Effector memory CD4-positive, alpha-beta T cell (primary cell): ENCODE measurements around the gene ARHGEF4.

Experiments
- DNase-seq, 3 donors: peaks; one replicate each; pipeline ENCODE4 v3.0.0-alpha.2; 2020
- H3K27ac ChIP-seq: 2 replicates; pipeline ENCODE4 v1.7.0; 2013; ENCODE audit warnings: mild to moderate bottlenecking, low read length, moderate library complexity; ENCODE audit not compliant: insufficient read depth, poor library complexity, severe bottlenecking
- H3K27me3 ChIP-seq: replicated peaks from 2 replicates; pipeline ENCODE4 v1.7.0; 2013; ENCODE audit warnings: mild to moderate bottlenecking, low read length; ENCODE audit not compliant: insufficient read depth, control insufficient read depth, poor library complexity, severe bottlenecking
- H3K36me3 ChIP-seq: 2 replicates; pipeline ENCODE4 v1.7.0; 2013; ENCODE audit warnings: mild to moderate bottlenecking, low read length, moderate library complexity; ENCODE audit not compliant: control insufficient read depth, insufficient read depth
- H3K4me1 ChIP-seq: 2 replicates; pipeline ENCODE4 v1.7.0; 2013; ENCODE audit warnings: low read length, mild to moderate bottlenecking; ENCODE audit not compliant: control insufficient read depth, insufficient read depth, poor library complexity, severe bottlenecking
- H3K4me3 ChIP-seq: 2 replicates; pipeline ENCODE4 v1.7.0; 2013; ENCODE audit warnings: low read length, low read depth, mild to moderate bottlenecking; ENCODE audit not compliant: insufficient read depth, poor library complexity, severe bottlenecking
- H3K9me3 ChIP-seq: 2 replicates; pipeline ENCODE4 v1.7.0; 2013; ENCODE audit warnings: mild to moderate bottlenecking, low read length, moderate library complexity; ENCODE audit not compliant: control insufficient read depth

ARHGEF4 gene

GRCh38 chr2:131027566-131028528 lies 191.1 kb downstream of the ARHGEF4 start:
- Histone ChIP-seq H3K4me3 (no peak overlapping the region), H3K4me1 (no peaks in the 10 kb centered on the region), H3K27ac (no peak overlapping the region), H3K36me3 (no peaks in the 10 kb centered on the region), H3K9me3 (no peaks in the 10 kb centered on the region), H3K27me3 (peaks cover 7% of the 10 kb centered on the region)
- DNase-seq = no peak

GRCh38 chr2:131029812-131030211 lies 193.1 kb downstream of the ARHGEF4 start:
- no peak overlapping the region for H3K27ac ChIP-seq
- peaks cover 6% of the 10 kb centered on the region for H3K27me3 ChIP-seq
- no peaks in the 10 kb centered on the region for H3K36me3 ChIP-seq
- no peak for DNase-seq
- no peaks in the 10 kb centered on the region for H3K9me3 ChIP-seq
- H3K4me1 ChIP-seq = no peaks in the 10 kb centered on the region
- H3K4me3 ChIP-seq = no peak overlapping the region

GRCh38 chr2:131030478-131030971 lies 193.8 kb downstream of the ARHGEF4 start:
- H3K27me3 ChIP-seq = peaks cover 7% of the 10 kb centered on the region

GRCh38 chr2:131031431-131031841 lies 194.7 kb downstream of the ARHGEF4 start:
- H3K9me3 ChIP-seq = no peaks in the 10 kb centered on the region
- H3K4me3 ChIP-seq = no peak overlapping the region
- no peaks in the 10 kb centered on the region for H3K36me3 ChIP-seq
- no peak overlapping the region for H3K27ac ChIP-seq
- DNase-seq = no peak
- no peaks in the 10 kb centered on the region for H3K4me1 ChIP-seq
- H3K27me3 ChIP-seq = peaks cover 6% of the 10 kb centered on the region

More at GRCh38 chr2:131030478-131030971, 193.8 kb downstream of the ARHGEF4 start:
- Histone ChIP-seq H3K36me3 (no peaks in the 10 kb centered on the region), H3K4me3 (no peak overlapping the region), H3K27ac (no peak overlapping the region), H3K9me3 (no peaks in the 10 kb centered on the region), H3K4me1 (no peaks in the 10 kb centered on the region)
- no peak for DNase-seq

GRCh38 chr2:131031875-131032274 lies 195.2 kb downstream of the ARHGEF4 start:
- no peak overlapping the region for H3K27ac ChIP-seq
- no peaks in the 10 kb centered on the region for H3K9me3 ChIP-seq
- H3K27me3 ChIP-seq = peaks cover 6% of the 10 kb centered on the region
- H3K4me1 ChIP-seq = no peaks in the 10 kb centered on the region
- DNase-seq = no peak
- H3K36me3 ChIP-seq = no peaks in the 10 kb centered on the region
- no peak overlapping the region for H3K4me3 ChIP-seq

GRCh38 chr2:131032393-131032836 lies 195.7 kb downstream of the ARHGEF4 start:
- peaks cover 6% of the 10 kb centered on the region for H3K27me3 ChIP-seq
- H3K36me3 ChIP-seq = no peaks in the 10 kb centered on the region
- H3K9me3 ChIP-seq = no peaks in the 10 kb centered on the region
- no peaks in the 10 kb centered on the region for H3K4me1 ChIP-seq
- H3K4me3 ChIP-seq = no peak overlapping the region
- H3K27ac ChIP-seq = no peak overlapping the region
- no peak for DNase-seq

GRCh38 chr2:131033786-131034121 lies 197.0 kb downstream of the ARHGEF4 start:
- Histone ChIP-seq H3K9me3 (no peaks in the 10 kb centered on the region), H3K27me3 (peaks cover 6% of the 10 kb centered on the region), H3K4me3 (no peak overlapping the region), H3K27ac (no peak overlapping the region), H3K4me1 (no peaks in the 10 kb centered on the region), H3K36me3 (no peaks in the 10 kb centered on the region)
- DNase-seq = no peak

GRCh38 chr2:131034122-131035051 lies 197.7 kb downstream of the ARHGEF4 start:
- H3K4me3 ChIP-seq = no peak overlapping the region
- DNase-seq = no peak
- H3K9me3 ChIP-seq = no peaks in the 10 kb centered on the region
- peaks cover 6% of the 10 kb centered on the region for H3K27me3 ChIP-seq
- no peaks in the 10 kb centered on the region for H3K4me1 ChIP-seq
- H3K27ac ChIP-seq = no peak overlapping the region
- H3K36me3 ChIP-seq = no peaks in the 10 kb centered on the region

- no peak for DNase-seq
- no peak overlapping the region for H3K4me3 ChIP-seq
Measured at GRCh38 chr2:131035112-131035825, 198.6 kb downstream of the ARHGEF4 start.

More at GRCh38 chr2:131035112-131035825, 198.6 kb downstream of the ARHGEF4 start:
- Histone ChIP-seq H3K36me3 (no peaks in the 10 kb centered on the region), H3K9me3 (no peaks in the 10 kb centered on the region), H3K27me3 (peaks cover 6% of the 10 kb centered on the region), H3K4me1 (peaks cover 7% of the 10 kb centered on the region), H3K27ac (no peak overlapping the region)
